Activated naive CD4-positive, alpha-beta T cell (primary cell): ENCODE results near the gene FOXP4.

Source experiments
- DNase-seq, 4 experiments: peaks; one replicate each; lab custom pipeline; 2025; lab: John Stamatoyannopoulos, UW

FOXP4 gene

DNA sequence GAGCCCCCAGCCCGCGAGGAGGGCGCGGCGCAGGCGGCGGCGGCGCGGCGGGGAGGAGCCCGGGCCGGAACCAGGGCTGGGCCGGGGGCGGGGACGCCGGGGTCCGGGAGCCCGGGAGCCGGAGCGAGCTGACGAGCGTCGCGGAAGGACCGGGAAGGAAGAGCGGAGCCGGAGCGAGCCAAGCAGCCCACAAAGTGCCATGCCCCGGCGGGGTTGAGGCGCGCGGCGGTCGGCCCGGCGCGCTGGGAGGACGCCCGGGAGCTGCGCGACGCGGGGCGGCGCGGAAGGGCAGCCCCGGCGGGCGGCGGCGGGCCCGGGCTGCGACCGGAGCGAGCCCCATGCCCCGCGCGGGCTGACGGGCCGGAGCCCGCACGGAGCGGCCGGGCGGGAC is 289 bp downstream of the FOXP4 start:
- DNase-seq: peak in 1 of 4 experiments; percentile 66

DNA sequence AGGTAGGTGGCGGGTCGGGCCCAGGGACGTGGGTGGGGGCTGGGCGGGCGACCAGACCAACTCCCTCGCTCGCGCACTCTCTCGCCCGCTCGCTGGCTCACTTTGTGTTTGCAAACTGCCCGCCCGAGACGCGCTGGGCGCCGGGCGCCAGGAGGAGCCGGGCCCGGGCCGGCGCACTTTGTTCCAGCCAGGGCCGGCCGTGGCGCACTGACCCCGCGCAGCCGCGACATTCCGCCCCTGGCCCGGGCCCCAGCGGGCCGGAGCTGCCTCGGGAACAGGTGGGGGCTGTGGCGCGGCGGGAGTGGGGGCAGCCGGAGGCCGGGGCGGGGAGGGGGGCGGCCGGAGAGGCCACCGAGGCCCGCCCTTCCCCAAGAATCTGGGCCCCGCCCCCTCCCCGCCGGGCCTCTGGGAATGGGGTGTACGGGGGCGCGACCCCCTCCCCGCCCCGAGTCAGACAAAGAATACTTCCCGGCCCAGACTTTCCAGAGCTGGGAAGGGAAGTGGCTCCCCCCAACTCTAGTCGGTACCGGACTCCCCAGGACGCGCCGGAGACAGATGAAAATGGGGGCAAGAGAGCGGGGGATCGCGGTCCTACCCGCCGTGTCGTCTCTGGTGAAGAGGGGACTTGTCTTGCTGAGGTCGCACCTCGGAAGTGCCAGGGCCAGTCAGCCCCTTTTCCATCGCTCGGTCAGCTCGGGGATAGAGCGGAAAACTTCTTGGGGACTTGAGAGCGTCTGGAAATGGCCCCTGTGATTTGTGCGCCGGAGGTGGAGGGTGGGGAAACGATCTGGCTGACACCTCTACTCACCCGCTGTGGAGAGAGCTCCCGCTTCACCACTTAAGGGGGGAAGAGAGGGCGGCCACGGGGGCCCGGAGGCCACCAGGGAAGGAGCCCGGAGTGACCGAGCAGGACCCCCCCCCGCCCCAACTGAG is 951 bp downstream of the FOXP4 start:
- DNase-seq: peak in 1 of 4 experiments; percentile 15

DNA sequence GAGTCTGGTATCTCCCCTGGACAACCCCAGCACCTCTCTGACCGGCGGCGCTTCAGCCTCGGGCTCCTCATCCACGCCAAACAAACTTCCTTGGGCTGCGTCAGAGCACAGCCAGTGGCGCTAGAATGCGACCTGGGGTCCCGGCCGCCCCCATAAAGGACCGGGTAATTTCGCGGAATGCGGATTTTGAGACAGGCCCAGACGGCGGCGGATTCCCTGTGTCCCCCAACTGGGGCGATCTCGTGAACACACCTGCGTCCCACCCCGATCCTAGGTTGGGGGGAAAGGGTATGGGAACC is 1.6 kb downstream of the FOXP4 start:
- no peak for DNase-seq

DNA sequence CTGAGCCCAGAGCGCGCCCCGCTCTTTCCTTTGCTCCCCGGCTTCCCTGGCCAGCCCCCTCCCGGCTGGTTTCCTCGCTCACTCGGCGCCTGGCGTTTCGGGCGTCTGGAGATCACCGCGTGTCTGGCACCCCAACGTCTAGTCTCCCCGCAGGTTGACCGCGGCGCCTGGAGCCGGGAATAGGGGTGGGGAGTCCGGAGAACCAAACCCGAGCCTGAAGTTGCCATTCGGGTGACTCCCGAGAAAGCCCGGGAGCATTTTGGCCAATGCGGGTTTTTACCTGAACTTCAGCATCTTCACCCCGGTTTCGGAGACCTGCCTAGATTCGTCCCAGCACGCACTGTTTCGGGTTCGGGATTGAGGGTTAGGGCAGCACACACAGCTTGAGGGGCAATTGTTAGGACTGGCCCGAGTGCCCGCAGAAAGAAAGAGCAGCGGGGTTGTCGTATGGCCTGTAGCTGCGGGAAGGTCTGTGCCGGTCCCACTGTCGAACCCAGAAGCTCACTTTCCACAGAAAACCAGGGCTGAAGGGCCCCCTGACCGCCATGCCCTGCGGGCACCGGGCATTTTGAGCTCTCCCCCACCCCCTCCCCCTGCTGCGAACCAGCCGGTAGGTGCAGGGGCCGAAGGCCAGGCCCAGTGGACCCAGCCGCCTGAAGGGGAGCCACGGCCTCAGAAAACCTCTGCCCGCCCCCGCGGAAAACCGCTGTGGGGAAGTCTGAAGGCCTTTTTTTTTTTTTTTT is 2.1 kb downstream of the FOXP4 start:
- peak in 1 of 4 experiments; percentile 17 for DNase-seq

DNA sequence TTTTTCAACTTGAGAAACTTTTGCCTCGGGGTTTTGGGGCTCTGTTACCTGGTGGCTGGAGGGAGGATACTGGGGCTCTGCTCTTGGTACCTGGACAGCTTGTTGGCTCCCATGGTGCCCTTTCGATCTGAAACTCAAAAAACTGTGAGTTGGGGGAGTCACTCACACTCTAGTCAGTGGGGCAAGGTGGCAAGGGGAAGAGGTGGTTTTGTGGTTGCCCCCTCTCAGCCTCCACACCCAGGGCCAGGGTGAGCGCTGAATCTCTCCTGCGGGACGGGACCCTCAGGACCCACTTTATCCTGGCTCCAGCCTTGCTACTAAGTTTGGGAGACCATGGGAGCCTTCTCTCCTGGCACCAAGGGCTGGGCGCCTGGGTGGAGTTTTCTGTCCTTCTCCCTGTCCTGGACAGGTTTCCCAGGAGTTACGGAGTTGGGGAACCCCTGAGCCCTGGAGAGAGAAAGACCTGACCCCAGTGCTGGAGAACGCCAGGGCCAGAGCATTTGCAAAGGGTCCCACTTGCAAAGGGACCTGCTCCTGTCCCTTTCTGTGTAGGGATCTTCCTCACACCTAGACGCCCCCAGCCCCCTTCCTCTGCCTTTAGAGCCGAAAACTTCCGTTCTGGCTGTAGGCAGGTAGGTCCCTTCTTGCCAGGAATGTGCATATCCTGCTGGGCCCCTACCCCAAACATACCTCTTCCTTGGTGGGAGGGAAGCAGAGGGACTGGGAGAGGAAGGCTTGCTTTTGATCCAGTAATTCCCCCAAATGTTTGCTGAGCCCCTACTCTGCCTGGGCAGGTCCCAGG is 2.9 kb downstream of the FOXP4 start:
- no peak for DNase-seq

DNA sequence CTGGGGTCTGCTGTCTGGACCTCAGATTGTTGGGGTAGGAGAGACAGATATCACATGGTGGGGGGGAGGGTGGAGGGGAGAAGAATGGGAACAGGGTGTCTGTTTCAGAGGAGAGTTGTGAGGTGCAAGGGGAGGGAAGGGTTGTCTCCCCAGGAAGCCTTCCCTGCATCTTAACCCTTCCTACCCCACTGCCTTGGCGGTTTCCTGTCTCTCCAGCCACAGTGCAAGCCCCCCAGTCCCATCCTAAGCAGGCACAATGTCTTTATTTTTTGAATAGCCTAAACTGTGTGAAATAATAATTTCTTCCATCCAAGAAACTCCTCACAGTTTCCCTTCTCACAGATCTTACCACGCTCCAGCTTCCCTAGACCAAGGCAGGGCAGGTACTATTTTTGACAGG is 3.5 kb downstream of the FOXP4 start:
- no peak for DNase-seq

DNA sequence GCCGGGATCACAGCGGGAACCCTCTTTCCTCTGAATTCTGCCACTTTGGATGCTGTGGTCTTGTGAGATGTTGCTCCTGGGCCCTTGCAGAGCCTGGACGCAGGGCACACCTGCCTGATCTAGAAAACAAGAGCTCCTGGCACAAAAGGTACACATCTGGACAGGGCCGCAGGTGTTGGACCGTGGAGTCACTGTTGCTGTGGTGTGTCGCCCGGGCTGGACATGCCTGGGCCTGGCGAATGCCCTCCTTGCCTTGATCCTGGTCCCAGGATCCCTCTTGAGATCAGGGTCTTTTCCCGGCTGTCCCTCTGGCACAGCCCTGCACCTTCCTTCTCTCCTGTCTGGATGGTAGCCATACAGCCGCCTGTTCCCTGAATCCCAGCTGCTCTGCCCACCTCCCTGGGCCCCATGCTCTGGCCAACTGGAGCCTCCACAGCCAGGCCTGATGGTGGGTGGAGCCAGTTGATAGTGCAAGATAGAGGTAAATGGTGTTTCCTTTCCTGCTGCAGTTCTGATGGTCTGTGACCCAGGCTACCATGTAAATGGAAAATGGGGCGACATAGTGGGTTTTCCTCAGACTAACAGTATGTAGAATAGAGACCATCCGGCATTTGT is 5.0 kb downstream of the FOXP4 start:
- DNase-seq: no peak

DNA sequence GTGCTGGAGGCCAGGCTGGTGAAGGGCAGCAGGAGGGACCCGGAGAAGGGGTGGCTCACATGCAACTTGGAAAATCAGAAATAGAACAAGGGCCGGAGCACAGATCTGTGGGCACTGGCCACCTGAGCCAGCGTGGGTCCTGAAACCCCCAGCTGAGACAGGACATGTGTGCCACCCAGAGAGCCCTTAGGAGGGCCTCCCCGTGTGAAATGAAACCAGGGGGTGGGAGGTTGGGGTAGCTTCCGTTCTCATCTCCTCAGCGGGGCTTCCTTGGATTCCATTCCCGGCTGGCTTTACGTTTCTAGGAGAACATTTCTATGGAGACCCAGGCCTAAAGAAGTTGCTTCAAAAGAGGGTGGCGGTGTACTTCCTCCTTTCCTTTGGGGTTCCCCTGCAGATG is 5.7 kb downstream of the FOXP4 start:
- no peak for DNase-seq

DNA sequence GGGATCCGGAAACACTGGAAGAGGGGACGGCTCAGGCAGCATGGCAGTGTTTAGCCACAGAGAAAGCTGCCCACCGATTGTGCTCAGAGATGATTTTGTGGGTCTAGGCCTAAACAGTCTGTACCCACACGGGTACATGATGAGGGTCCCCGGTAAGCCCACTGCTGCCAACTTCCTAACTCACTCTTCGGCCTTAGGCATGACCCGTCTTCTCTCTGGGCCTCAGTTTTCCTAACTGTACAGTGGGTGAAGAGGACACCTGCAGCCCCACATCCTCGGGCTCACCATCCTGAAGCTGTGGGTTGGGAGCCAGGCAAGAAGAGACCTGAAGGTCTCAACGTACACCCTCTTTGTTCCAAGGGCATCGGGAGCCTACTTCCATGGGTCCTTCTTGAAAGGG is 6.5 kb downstream of the FOXP4 start:
- no peak for DNase-seq

DNA sequence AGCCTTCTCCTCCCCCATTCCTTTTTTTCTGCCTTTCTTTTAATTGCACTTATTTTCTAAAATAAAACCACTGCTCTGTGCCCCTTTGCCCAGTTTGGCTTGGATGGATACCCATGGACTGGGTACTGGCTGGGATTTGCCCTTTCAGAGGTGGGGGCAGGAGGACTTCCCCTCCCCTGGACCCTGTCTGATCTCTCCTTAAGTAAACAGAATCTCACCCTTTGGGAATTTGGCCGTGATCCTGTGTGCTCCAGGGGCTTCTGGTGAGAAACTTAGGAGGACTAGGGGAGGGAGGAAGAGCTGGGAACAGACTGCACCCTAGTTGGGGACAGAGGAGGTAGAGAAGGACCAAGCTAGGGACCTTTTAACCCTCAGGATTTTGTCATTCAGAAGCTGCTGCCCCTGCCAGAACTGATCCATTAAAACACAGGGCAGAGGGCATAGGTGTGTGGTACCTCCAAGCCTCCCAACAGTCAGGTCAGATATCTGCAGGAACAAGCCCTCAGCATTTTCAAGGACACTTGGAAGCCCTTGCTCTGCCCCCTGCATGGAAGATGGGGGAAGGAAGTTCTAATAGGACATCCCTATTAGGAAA is 7.3 kb downstream of the FOXP4 start:
- DNase-seq: no peak

DNA sequence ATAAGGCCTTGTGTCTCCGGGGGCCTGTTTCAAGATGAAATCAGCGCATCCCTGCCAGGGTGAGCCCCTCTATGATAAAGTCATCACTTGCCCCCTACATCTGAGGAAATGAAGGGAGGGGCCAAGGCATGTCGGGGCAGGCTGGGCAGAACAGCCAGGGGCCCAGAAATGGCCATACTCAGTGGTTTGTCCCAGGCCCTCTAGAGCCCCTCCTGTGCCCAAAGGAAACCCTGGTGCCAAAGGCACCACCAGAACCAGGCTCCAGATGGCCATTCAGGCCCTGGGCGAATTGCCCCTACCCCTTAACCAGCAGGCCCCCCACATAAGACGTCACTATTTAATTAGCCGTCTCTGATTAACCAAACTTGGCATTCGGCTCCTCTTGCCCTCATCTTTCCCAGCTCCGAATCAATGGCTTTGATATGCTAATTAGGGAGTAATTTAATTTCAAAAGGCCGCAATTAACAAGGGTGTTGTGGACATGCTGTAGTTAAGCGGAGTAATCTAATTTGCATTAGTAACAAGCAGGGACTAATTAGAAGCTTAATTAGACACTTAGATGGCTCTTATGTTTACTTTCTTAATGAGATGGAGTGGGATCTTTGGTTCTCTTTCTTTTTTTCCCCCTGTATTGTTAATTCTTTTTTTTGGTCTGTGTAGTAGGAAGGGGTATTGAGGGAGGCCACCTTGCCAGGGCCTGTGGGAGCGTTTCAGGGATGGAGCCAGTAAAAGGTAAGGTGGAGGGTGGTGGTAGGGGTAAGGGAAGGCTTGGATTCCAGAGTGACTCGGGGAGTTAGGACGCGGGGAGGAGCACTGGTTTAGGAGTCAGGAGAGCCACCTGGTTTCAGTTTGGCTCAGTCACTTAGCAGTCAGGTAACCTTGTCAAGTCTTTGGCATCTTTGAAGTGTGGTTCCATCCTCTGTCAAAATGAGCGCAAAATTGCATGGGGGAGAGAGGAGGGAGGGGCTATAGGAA is 9.4 kb downstream of the FOXP4 start:
- DNase-seq: no peak

DNA sequence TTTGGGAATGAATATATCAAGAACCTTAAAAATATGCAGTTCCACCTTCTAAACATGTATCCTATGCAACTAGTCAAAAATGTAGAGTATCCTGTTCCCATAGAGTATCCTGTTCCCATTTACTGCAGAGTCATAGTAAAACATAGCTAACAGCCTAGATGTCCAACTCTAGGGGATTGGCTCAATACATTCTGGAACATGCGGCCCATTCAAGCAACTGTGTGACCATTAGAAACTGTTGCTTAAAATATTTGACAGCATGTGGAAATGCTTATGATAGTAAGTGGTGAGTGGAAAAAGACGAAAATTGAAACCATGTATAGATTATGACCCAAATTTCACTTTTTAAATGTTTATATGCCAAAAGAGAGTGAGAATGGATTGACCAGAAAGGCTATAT is 11.2 kb downstream of the FOXP4 start:
- DNase-seq: no peak

DNA sequence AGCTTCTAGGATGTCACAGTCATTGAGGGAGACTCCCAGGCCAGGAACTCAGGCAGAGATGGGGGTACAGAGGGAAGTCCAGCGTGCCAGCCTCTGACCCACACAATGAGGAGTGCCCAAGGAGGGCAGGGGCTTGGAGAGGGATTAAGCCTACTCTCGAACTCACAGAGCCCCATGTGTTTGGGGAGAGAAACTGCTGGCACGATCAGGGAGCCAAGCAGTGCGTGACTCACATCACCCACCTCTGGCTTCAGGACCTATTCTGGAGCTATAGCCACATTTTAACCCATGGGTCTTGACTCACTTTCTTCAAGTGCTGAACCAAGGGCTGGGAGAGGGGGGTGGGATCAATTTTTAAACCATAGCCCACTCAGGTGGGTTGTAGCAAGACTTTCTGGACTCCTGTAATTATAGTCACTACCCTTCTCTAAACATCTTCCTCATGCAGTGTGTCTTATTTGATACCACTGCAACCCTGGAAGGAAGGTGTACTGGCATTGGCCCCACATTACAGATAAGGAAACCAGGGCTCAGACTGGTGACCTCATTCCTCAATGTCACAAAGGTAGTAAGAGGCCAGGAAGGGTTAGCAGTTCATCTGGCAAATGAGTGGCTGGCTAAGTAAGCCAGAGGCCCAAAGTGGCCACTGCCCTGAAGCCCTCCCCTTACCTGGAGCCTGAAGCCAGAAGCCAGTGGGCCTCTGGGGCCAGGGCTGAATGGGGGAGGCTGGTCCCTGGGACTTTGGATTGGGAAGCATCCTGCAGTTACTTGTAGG is 12.0 kb downstream of the FOXP4 start:
- no peak for DNase-seq

DNA sequence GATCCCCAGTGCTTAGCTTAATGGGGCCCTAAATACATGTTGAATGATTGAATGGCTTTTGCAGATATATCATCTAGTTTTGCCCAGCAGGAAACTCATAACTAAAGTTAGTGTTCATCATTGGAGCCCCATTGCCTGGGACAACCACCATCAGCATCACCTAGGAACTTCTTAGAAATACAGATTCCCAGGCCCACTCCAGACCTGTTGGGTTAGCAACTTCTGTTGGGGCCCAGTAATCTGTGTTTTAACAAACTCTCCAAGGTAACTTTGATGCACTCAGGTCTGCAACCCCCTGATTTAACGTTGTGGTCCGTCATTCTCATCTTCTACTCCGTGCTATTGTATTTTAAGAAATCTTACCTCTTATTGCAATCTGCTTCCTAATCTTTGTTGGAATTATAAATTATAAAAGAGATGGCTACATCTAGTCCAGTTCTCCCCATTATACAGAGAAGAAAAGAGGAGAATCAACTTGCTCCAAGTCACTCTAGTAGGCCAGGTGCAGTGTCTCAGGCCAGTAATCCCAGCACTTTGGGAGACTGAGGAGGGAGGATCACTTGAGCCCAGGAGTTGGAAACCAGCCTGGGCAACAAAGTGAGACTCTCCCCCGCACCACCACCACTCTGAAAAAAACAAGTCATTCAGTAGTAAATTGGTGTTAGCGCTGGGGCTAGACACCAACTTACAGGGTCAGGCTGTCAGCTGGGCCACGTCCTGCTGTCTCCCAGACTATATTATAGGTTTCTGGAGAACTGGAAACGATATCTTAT is 13.7 kb downstream of the FOXP4 start:
- DNase-seq: no peak

DNA sequence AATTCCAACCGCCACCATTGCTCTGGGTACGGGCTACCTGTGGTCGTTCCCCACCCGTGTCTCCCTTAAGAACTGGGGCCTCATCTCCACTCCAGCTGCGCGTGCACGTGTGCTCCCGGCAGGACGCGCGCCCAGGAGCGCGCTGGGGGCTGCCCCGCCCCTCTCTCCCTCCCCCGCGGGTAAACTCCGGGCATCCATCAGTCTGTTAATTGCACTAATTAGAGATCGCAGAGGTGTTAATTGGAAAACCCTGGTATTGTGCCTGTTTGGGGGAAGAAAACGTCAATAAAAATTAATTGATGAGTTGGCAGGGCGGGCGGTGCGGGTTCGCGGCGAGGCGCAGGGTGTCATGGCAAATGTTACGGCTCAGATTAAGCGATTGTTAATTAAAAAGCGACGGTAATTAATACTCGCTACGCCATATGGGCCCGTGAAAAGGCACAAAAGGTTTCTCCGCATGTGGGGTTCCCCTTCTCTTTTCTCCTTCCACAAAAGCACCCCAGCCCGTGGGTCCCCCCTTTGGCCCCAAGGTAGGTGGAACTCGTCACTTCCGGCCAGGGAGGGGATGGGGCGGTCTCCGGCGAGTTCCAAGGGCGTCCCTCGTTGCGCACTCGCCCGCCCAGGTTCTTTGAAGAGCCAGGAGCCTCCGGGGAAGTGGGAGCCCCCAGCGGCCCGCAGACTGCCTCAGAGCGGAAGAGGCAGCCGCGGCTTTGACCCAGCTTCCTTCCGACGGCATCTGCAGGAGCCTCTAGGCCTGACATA is 14.4 kb downstream of the FOXP4 start:
- DNase-seq: peak; percentile 30 to 70 (median 57)

DNA sequence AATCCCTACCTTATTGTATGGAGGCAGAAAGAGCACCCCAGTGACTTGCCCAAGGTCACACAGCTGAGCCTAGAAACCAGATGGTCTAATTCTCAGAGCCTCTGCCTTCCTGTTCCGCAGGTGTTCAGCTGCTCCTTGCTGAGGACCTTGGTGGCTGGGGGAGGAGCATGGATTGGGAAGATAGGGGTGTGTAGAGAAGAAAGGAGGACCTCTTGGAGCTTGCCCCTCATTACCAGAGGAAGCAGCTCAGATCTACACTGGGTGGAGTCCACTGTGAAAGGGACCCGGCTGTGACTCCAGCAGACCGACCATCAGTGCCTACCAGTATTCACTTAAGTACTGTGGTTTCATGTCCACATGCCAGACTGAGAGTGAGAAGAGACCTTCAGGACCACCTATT is 15.2 kb downstream of the FOXP4 start:
- no peak for DNase-seq

DNA sequence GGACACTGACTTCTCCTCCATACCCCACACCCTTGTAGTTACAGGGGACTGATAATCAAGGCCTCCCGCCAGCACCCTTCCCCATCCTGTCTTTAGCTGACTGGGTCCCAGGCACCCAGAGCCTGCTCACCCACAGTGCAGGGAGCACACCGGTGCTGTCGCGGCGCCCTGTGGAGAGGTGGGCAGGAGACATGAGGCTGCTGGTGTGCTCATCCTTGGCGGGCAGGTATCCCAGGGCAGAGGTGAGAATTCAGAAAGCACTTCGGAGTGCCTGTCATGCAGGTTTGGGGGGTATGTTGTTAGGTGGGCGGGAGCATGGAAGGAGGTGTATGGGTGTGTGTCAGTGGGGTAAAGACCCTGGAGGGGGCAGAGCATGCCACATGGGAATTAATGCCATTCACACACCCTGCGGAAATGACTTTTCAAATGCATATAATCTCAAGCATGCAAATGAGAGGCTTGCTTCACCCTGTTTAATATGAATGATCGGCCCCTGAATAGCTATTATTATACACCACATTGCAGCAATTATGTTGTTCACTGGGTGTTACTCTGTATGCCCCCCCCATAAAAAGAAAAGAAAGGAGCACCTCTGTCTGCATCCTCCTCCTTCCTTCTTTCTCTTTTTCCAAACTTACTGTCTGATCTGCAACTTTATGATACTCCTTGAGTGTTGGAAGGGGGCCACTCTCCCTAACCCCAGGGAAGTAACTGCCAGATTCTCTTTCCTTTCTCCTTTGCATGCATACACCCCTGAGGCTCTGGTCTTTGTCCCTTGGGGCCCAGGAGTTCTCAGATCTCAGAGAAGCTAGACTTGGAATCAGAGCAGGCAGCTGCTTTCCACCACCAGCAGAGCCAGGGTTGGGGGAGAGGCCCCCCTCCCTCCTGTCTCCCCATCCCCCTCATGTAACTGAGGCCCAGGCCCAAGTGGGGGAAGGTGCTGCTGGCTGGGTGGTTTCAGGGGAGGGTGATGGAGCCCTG is 16.0 kb downstream of the FOXP4 start:
- no peak for DNase-seq
